WI38 (cell line): Measurements from ENCODE around the gene RRBP1.

ENCODE experiments used
- H3K4me3 ChIP-seq: 2 replicates; pipeline ENCODE4 v1.5.1; 2011; ENCODE audit warnings: low read depth, mild to moderate bottlenecking, control low read depth, low read length
- CTCF ChIP-seq: IDR thresholded peaks from 2 replicates; pipeline ENCODE4 v1.5.1; 2012; ENCODE audit warnings: low read depth, mild to moderate bottlenecking, control low read depth, low read length

The RRBP1 gene

GRCh38 chr20:17630806-17631195, 51.2 kb downstream of the RRBP1 start:
- H3K4me3 ChIP-seq = no peak overlapping the region
- no peak for TF ChIP-seq CTCF

DNA sequence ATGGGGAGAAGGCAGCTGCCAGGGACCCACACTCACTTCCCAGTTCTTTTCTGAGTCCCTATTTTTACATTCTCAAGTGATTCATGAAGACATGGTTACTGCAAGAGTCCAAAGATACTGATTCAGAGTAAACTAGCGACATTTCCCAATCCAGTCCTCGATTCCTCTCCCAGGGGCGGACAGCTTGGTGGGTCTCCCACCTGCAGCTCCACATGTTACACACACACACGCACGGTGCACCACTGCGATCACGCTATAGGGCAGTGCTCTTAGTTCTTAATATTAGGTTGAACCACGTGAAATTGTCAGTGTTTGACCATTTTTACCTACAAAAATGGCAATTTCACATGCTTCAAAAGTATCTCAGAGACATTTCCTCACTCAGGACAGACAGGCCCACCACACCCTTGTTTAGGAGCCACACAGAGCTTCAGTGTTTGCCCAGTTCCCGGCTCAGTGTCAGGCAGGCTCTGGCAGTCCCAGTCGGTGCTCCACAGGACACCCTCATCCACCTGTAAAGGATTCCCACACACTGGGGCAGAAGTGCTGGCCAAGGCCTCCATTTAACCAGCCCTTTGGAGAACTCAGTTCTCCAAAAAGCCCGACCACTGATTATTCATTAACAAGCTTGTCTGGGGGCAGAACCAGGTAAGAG, 51.8 kb downstream of the RRBP1 start:
- TF ChIP-seq CTCF = no peak
- no peak overlapping the region for H3K4me3 ChIP-seq

GRCh38 chr20:17629678-17630089, 52.4 kb downstream of the RRBP1 start:
- TF ChIP-seq CTCF = no peak
- no peak overlapping the region for H3K4me3 ChIP-seq

GRCh38 chr20:17629025-17629424, 53.0 kb downstream of the RRBP1 start:
- TF ChIP-seq CTCF = no peak
- no peak overlapping the region for H3K4me3 ChIP-seq

- no peak overlapping the region for H3K4me3 ChIP-seq
- TF ChIP-seq CTCF = no peak
These were observed 53.8 kb downstream of the RRBP1 start for GRCh38 chr20:17628101-17628841.

- H3K4me3 ChIP-seq = no peak overlapping the region
- TF ChIP-seq CTCF = no peak
These were observed 54.7 kb downstream of the RRBP1 start for GRCh38 chr20:17627101-17627955.
